OCI-LY7 (cell line): ENCODE results near the gene TMEM63A. TPM values are rescaled to one million over a fixed set of nuclear protein-coding genes. Genes with fewer than 3 reads are reported as not detected.
A peak's percentile ranks its signal among the peaks of the same experiment; 100 is the strongest.

Experiments used
- BruUV-seq: library from RNA; stranded (reverse); fragments of 400-500 nt; replicated peaks from 2 replicates; lab custom pipeline; 2021; lab: Mats Ljungman, UMichigan
- CTCF ChIA-PET: fragments of 300-600 bp; sonication (Branson Sonifier 250); formaldehyde crosslinking; loops from one replicate; lab custom pipeline; 2022; ENCODE audit warnings: antibody characterized with exemption; ENCODE audit not compliant: unreplicated experiment; lab: Charles Lee
- POLR2A ChIA-PET: fragments of 300-600 bp; sonication (Branson Sonifier 250); formaldehyde crosslinking; loops from one replicate; lab custom pipeline; 2022; ENCODE audit warnings: antibody characterized with exemption; lab: Charles Lee
- DNase-seq: peaks from one replicate; pipeline ENCODE4 v3.0.0-alpha.2; 2015; ENCODE audit warnings: low spot score
- H2AFZ ChIP-seq: fragments of 200-600 bp; sonication (generic), shearing (Covaris generic); 2 replicates; pipeline ENCODE4 v1.6.1; 2014; ENCODE audit warnings: mild to moderate bottlenecking, antibody characterized with exemption, low read length, moderate library complexity
- H3K27ac ChIP-seq: fragments of 200-600 bp; sonication (generic); 2 replicates; pipeline ENCODE4 v1.5.1; 2014; ENCODE audit warnings: mixed run types, low read depth, mild to moderate bottlenecking, moderate library complexity, low read length, inconsistent platforms; ENCODE audit not compliant: poor library complexity, severe bottlenecking
- H3K36me3 ChIP-seq: fragments of 200-600 bp; sonication (generic); 2 replicates; pipeline ENCODE4 v1.6.1; 2014; ENCODE audit warnings: mild to moderate bottlenecking, antibody characterized with exemption, low read length, moderate library complexity, mixed read lengths; ENCODE audit not compliant: insufficient read depth
- H3K4me1 ChIP-seq: fragments of 200-600 bp; sonication (generic); 2 replicates; pipeline ENCODE4 v1.5.1; 2014; ENCODE audit warnings: mild to moderate bottlenecking, low read length; ENCODE audit not compliant: insufficient read depth, poor library complexity, severe bottlenecking
- H3K4me2 ChIP-seq: fragments of 200-600 bp; sonication (generic); 2 replicates; pipeline ENCODE4 v1.6.1; 2014; ENCODE audit warnings: mild to moderate bottlenecking, low read length
- H3K4me3 ChIP-seq: fragments of 200-600 bp; sonication (generic); 2 replicates; pipeline ENCODE4 v1.5.1; 2014; ENCODE audit warnings: mild to moderate bottlenecking, low read depth, low read length; ENCODE audit not compliant: poor library complexity, severe bottlenecking
- H3K79me2 ChIP-seq: fragments of 200-600 bp; sonication (generic); 2 replicates; pipeline ENCODE4 v1.6.1; 2016; ENCODE audit warnings: low read depth, mild to moderate bottlenecking, low read length, moderate library complexity, mixed read lengths; ENCODE audit not compliant: insufficient read depth
- H3K9me2 ChIP-seq: fragments of 200-600 bp; sonication (generic); 2 replicates; pipeline ENCODE4 v1.6.1; 2016; ENCODE audit warnings: mild to moderate bottlenecking, low read length, mixed read lengths; ENCODE audit not compliant: insufficient read depth
- H3K9me3 ChIP-seq: fragments of 200-600 bp; sonication (generic); 2 replicates; pipeline ENCODE4 v1.6.1; 2014; ENCODE audit warnings: mild to moderate bottlenecking, mixed run types, low read length, mixed read lengths
- H4K20me1 ChIP-seq: fragments of 200-600 bp; sonication (generic); 2 replicates; pipeline ENCODE4 v1.6.1; 2014; ENCODE audit warnings: mild to moderate bottlenecking, antibody characterized with exemption, low read length, moderate library complexity, mixed read lengths; ENCODE audit not compliant: insufficient read depth
- EZH2phosphoT487 ChIP-seq: fragments of 200-600 bp; sonication (generic); IDR thresholded peaks from 2 replicates; pipeline ENCODE4 v1.6.1; 2018; ENCODE audit warnings: low read depth, borderline replicate concordance, mild to moderate bottlenecking, mixed run types, antibody characterized with exemption, low read length, moderate library complexity, mixed read lengths
- intact Hi-C: fragments of 100-400 bp; cut with micrococcal nuclease; formaldehyde crosslinking; loops from one replicate; pipeline ENCODE4 v1.10.0; 2022; ENCODE audit not compliant: unreplicated experiment
- total RNA-seq, 2 experiments: library from RNA; depleted of rRNA in 1 of 2; stranded (reverse); fragments of >200 nt in 1 of 2; shearing (Covaris generic) in 1 of 2; gene quantifications; 2 replicates each; pipeline ENCODE4 v1.2.3, GENCODE V29; 2014 to 2022
- TF ChIP-seq, protein P1 (sequence below): fragments of 200-600 bp; sonication (generic); conservative IDR thresholded peaks from 2 replicates; pipeline ENCODE4 v1.5.1; 2014; ENCODE audit warnings: mild to moderate bottlenecking, antibody characterized with exemption, low read length, moderate library complexity, mixed read lengths

Gene TMEM63A
- total RNA-seq, 2 experiments from 2014 or later, result 21.0 to 46.5 TPM

- Histone ChIP-seq H3K9me3 (no peaks in the 10 kb centered on the region), H3K36me3 (no peaks in the 10 kb centered on the region), H4K20me1 (no peaks in the 10 kb centered on the region), H3K79me2 (no peaks in the 10 kb centered on the region), H3K4me1 (peaks cover 32% of the 10 kb centered on the region), H3K4me2 (peak overlapping the region; percentile 77), H3K4me3 (peak overlapping the region; percentile 53), H3K27ac (peak overlapping the region; percentile 59), H2AFZ (peak overlapping the region; percentile 87; the same call in 1 of the 2 replicates), H3K9me2 (no peaks in the 10 kb centered on the region)
- POLR2A ChIA-PET, result interaction anchor here (0.6 to 5.0 kb wide), 12 partner anchors 9 to 469 kb away, joined by 3 to 35 read pairs (median 4); partner anchors contain the start of genes LEFTY2, PYCR2, SRP9 and TMEM63A
- peak; percentile 85 for DNase-seq
- BruUV-seq, result no TSS peak
- intact Hi-C loops, result loop anchor here (1.0 kb wide), 1 partner anchor 15 kb away; the partner anchor contains the start of gene TMEM63A
- CTCF ChIA-PET, result interaction anchor here (0.5 to 1.3 kb wide), 3 partner anchors 8 to 39 kb away, joined by 3 read pairs; partner anchors contain the start of gene LEFTY1
- TF ChIP-seq EZH2phosphoT487, result no peak
- TF ChIP-seq, protein P1, sequence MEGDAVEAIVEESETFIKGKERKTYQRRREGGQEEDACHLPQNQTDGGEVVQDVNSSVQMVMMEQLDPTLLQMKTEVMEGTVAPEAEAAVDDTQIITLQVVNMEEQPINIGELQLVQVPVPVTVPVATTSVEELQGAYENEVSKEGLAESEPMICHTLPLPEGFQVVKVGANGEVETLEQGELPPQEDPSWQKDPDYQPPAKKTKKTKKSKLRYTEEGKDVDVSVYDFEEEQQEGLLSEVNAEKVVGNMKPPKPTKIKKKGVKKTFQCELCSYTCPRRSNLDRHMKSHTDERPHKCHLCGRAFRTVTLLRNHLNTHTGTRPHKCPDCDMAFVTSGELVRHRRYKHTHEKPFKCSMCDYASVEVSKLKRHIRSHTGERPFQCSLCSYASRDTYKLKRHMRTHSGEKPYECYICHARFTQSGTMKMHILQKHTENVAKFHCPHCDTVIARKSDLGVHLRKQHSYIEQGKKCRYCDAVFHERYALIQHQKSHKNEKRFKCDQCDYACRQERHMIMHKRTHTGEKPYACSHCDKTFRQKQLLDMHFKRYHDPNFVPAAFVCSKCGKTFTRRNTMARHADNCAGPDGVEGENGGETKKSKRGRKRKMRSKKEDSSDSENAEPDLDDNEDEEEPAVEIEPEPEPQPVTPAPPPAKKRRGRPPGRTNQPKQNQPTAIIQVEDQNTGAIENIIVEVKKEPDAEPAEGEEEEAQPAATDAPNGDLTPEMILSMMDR, result no peak
Measured at GRCh38 chr1:225896937-225897549, 14.9 kb upstream of the TMEM63A start.

DNA sequence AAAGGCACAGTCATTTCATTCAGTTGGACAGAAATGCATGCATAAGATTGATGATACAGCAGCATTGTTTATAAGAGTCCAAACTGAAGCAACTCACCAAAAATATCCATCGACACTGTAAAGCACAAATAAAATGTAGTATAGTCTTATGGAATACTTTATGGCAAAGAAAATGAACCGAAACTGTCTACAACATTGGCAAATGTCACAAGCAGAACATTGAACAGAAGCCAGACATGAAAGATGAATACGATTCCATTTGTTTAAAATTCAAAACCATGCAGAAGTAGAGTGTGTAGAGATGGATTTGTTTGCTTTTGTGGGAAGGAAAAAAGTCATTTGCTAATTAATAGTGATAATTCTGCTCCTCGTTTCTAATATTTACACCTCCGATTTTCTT is 14.3 kb upstream of the TMEM63A start:
- Histone ChIP-seq H3K4me2 (peak overlapping the region; percentile 77), H3K79me2 (no peaks in the 10 kb centered on the region), H3K36me3 (no peaks in the 10 kb centered on the region), H3K4me3 (peak overlapping the region; percentile 53), H3K27ac (peak overlapping the region; percentile 59), H4K20me1 (no peaks in the 10 kb centered on the region), H3K9me3 (no peaks in the 10 kb centered on the region), H3K9me2 (no peaks in the 10 kb centered on the region), H3K4me1 (peaks cover 32% of the 10 kb centered on the region), H2AFZ (peak overlapping the region; percentile 87; the same call in 1 of the 2 replicates)
- POLR2A ChIA-PET, result interaction anchor here (1.2 to 5.0 kb wide), 6 partner anchors 13 to 117 kb away, joined by 3 to 35 read pairs (median 6); partner anchors contain the start of genes PYCR2 and TMEM63A
- TF ChIP-seq, protein P1, result no peak
- no peak for TF ChIP-seq EZH2phosphoT487
- DNase-seq, result no peak
- TSS peak; percentile 89 for BruUV-seq
- intact Hi-C loops, result no loop called here
- CTCF ChIA-PET, result interaction anchor here (1.1 to 1.3 kb wide), 2 partner anchors 25 to 40 kb away, joined by 3 read pairs; no protein-coding TSS in a partner anchor

- no peak overlapping the region for H3K4me2 ChIP-seq
- H3K79me2 ChIP-seq, result no peaks in the 10 kb centered on the region
- POLR2A ChIA-PET, result no interaction called here
- H3K27ac ChIP-seq, result no peak overlapping the region
- TF ChIP-seq, protein P1, result no peak
- TF ChIP-seq EZH2phosphoT487, result no peak
- H3K4me3 ChIP-seq, result no peak overlapping the region
- no peaks in the 10 kb centered on the region for H3K9me2 ChIP-seq
- CTCF ChIA-PET, result no interaction called here
- no peaks in the 10 kb centered on the region for H3K36me3 ChIP-seq
- no peak for DNase-seq
- peaks cover 14% of the 10 kb centered on the region for H3K4me1 ChIP-seq
- BruUV-seq, result no TSS peak
- H2AFZ ChIP-seq, result no peak overlapping the region
- intact Hi-C loops, result no loop called here
- no peaks in the 10 kb centered on the region for H4K20me1 ChIP-seq
- no peaks in the 10 kb centered on the region for H3K9me3 ChIP-seq
Measured at GRCh38 chr1:225892307-225892706, 10.1 kb upstream of the TMEM63A start.
